GM23338 (cell line): ENCODE measurements around the gene KDM1A. TPM values are rescaled to one million over a fixed set of nuclear protein-coding genes. Genes with fewer than 3 reads are reported as not detected.

ENCODE experiments used
- ATAC-seq: fragments of 200-7000 bp; cut with Tn5 transposase; 3 replicates; pipeline ENCODE4 v1.9.1; 2020
- DNase-seq: peaks from one replicate; pipeline ENCODE4 v3.0.0-alpha.2; 2015; ENCODE audit warnings: low spot score
- H2AFZ ChIP-seq: fragments of 200-600 bp; sonication (generic); 2 replicates; pipeline ENCODE4 v1.8.0; 2016; ENCODE audit warnings: antibody characterized with exemption, mild to moderate bottlenecking, moderate library complexity
- H3F3A ChIP-seq: fragments of 200-600 bp; sonication (generic); replicated peaks from 2 replicates; pipeline ENCODE4 v1.8.0; 2017; ENCODE audit warnings: antibody characterized with exemption, mixed run types, low read depth
- H3K27ac ChIP-seq: fragments of 200-600 bp; sonication (generic); 2 replicates; pipeline ENCODE4 v1.6.1; 2016; ENCODE audit warnings: low read depth
- H3K27me3 ChIP-seq: fragments of 200-600 bp; sonication (generic); 2 replicates; pipeline ENCODE4 v1.8.0; 2016; ENCODE audit warnings: mild to moderate bottlenecking, mixed run types, moderate library complexity; ENCODE audit not compliant: insufficient read depth
- H3K36me3 ChIP-seq: fragments of 200-600 bp; sonication (generic); 2 replicates; pipeline ENCODE4 v1.8.0; 2016; ENCODE audit warnings: mild to moderate bottlenecking; ENCODE audit not compliant: insufficient read depth
- H3K4me1 ChIP-seq: fragments of 200-600 bp; sonication (generic); 2 replicates; pipeline ENCODE4 v1.8.0; 2016; ENCODE audit warnings: mild to moderate bottlenecking, moderate library complexity; ENCODE audit not compliant: insufficient read depth
- H3K4me2 ChIP-seq: fragments of 200-600 bp; sonication (generic); 2 replicates; pipeline ENCODE4 v1.7.1; 2017; ENCODE audit warnings: mixed run types
- H3K4me3 ChIP-seq: fragments of 200-600 bp; sonication (generic); 2 replicates; pipeline ENCODE4 v1.6.1; 2016; ENCODE audit warnings: mixed run types
- H3K79me2 ChIP-seq: fragments of 200-600 bp; sonication (generic); replicated peaks from 2 replicates; pipeline ENCODE4 v1.8.0; 2017; ENCODE audit warnings: mild to moderate bottlenecking; ENCODE audit not compliant: insufficient read depth
- H3K9me2 ChIP-seq: fragments of 200-600 bp; sonication (generic); 2 replicates; pipeline ENCODE4 v1.8.0; 2017; ENCODE audit not compliant: insufficient read depth
- H4K20me1 ChIP-seq: fragments of 200-600 bp; sonication (generic); replicated peaks from 2 replicates; pipeline ENCODE4 v1.8.0; 2017; ENCODE audit warnings: mild to moderate bottlenecking; ENCODE audit not compliant: insufficient read depth
- H3K27ac Mint-ChIP-seq: 2 replicates; pipeline ENCODE4 v1.8.0; 2020; ENCODE audit warnings: inconsistent platforms, mild to moderate bottlenecking, moderate library complexity, mixed read lengths
- H3K27me3 Mint-ChIP-seq: 3 replicates; pipeline ENCODE4 v1.8.0; 2022; ENCODE audit warnings: low read depth, mild to moderate bottlenecking, moderate library complexity, mixed read lengths, inconsistent platforms; ENCODE audit not compliant: insufficient read depth, poor library complexity
- H3K36me3 Mint-ChIP-seq: 3 replicates; pipeline ENCODE4 v1.8.0; 2021; ENCODE audit warnings: low read depth, mild to moderate bottlenecking, inconsistent platforms, moderate library complexity, mixed read lengths
- H3K4me1 Mint-ChIP-seq: 3 replicates; pipeline ENCODE4 v1.8.0; 2020; ENCODE audit warnings: mild to moderate bottlenecking, inconsistent platforms, mixed read lengths
- H3K4me3 Mint-ChIP-seq: 3 replicates; pipeline ENCODE4 v1.8.0; 2021; ENCODE audit warnings: moderate library complexity, mild to moderate bottlenecking, inconsistent platforms, mixed read lengths
- H3K9me3 Mint-ChIP-seq: 3 replicates; pipeline ENCODE4 v1.8.0; 2020; ENCODE audit warnings: moderate library complexity, mild to moderate bottlenecking, inconsistent platforms, mixed read lengths
- CREB1 ChIP-seq: fragments of 250-450 bp; sonication (Bioruptor Pico); IDR thresholded peaks from 2 replicates; pipeline ENCODE4 v1.5.0; 2020; ENCODE audit warnings: low read depth, mild to moderate bottlenecking, moderate library complexity
- CTCF ChIP-seq, 2 experiments: fragments of 200-600 bp in 1 of 2; sonication (generic) in 1 of 2; conservative IDR thresholded peaks; 2 replicates each; pipeline versions ENCODE4 v1.5.1 to v1.6.1; 2016 to 2017; ENCODE audit warnings: antibody characterized with exemption in 2 of 2, low read depth in 2 of 2, mild to moderate bottlenecking in 2 of 2, moderate library complexity in 1 of 2
- ETS1 ChIP-seq: IDR thresholded peaks from 2 replicates; pipeline ENCODE4 v1.6.1; 2016; ENCODE audit warnings: antibody characterized with exemption
- EZH2 ChIP-seq: fragments of 200-600 bp; sonication (generic); IDR thresholded peaks from one replicate; pipeline ENCODE4 v1.8.0; 2017; ENCODE audit warnings: antibody characterized with exemption, mild to moderate bottlenecking, low read depth; ENCODE audit not compliant: unreplicated experiment
- EZH2phosphoT487 ChIP-seq: fragments of 200-600 bp; sonication (generic); IDR thresholded peaks from one replicate; pipeline ENCODE4 v1.8.1; 2018; ENCODE audit warnings: antibody characterized with exemption; ENCODE audit not compliant: unreplicated experiment
- JUNB ChIP-seq: IDR thresholded peaks from one replicate; pipeline ENCODE4 v1.6.1; 2016; ENCODE audit warnings: antibody characterized with exemption; ENCODE audit not compliant: unreplicated experiment
- NANOG ChIP-seq: IDR thresholded peaks from 2 replicates; pipeline ENCODE4 v1.6.1; 2016; ENCODE audit warnings: antibody characterized with exemption, borderline replicate concordance
- POLR2AphosphoS5 ChIP-seq: IDR thresholded peaks from 2 replicates; pipeline ENCODE4 v1.6.1; 2016; ENCODE audit warnings: antibody characterized with exemption, low read depth
- STAT1 ChIP-seq: IDR thresholded peaks from one replicate; pipeline ENCODE4 v1.6.1; 2016; ENCODE audit warnings: antibody characterized with exemption; ENCODE audit not compliant: unreplicated experiment
- ZNF114 ChIP-seq: fragments of 250-450 bp; sonication (Bioruptor Pico); IDR thresholded peaks from 2 replicates; pipeline ENCODE4 v1.5.0; 2020; ENCODE audit warnings: mild to moderate bottlenecking, moderate library complexity
- ZNF331 ChIP-seq: fragments of 250-450 bp; sonication (Bioruptor Pico); IDR thresholded peaks from 2 replicates; pipeline ENCODE4 v1.5.0; 2020; ENCODE audit warnings: low read depth, mild to moderate bottlenecking, moderate library complexity
- ZNF462 ChIP-seq: fragments of 250-450 bp; sonication (Bioruptor Pico); IDR thresholded peaks from 2 replicates; pipeline ENCODE4 v1.5.0; 2020; ENCODE audit warnings: mild to moderate bottlenecking, moderate library complexity
- polyA plus RNA-seq: library from polyadenylated mRNA; unstranded; fragments of >200 nt; fragmentation: Nextera tagmentation; extraction: Ambion mirVana; gene quantifications from 2 replicates; pipeline ENCODE4 v1.2.1, GENCODE V29; 2016
- total RNA-seq: library from RNA; depleted of rRNA; stranded (reverse); fragments of >200 nt; shearing (Covaris generic); gene quantifications from 2 replicates; pipeline ENCODE4 v1.2.3, GENCODE V29; 2014
- TF ChIP-seq, protein P1 (sequence below): IDR thresholded peaks from one replicate; pipeline ENCODE4 v1.6.1; 2018; ENCODE audit warnings: antibody characterized with exemption; ENCODE audit not compliant: unreplicated experiment

Gene KDM1A
- total and polyA plus RNA-seq, 2 experiments from 2014 or later, result 86.4 to 252 TPM

DNA sequence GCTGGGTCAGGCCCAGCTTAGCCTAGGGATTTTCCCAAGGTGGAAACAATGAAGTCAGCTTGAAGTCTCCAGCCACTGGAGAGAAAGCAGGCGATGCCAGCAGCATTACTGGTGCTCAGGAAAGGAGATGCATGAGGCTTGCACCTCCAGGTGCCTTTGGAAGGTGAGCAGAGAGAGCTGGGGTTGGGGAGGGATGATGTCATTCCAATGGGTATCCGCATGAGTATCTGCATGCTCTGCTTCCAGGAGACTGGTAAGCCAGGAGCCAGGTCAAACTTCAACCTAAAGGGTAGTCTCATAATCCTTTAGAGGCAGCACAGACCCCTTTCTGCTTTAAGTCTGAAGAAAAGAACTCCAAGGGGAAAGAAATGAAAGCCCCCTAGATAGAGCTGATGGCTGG, 68.8 kb downstream of the KDM1A start:
- peaks cover 10% of the 10 kb centered on the region for H3F3A ChIP-seq
- Mint-ChIP-seq H3K27ac (no peak overlapping the region), H3K4me3 (no peak overlapping the region), H3K9me3 (no peaks in the 10 kb centered on the region), H3K27me3 (peaks cover 2% of the 10 kb centered on the region), H3K36me3 (peaks cover 87% of the 10 kb centered on the region), H3K4me1 (no peaks in the 10 kb centered on the region)
- H4K20me1 ChIP-seq, result peaks cover 28% of the 10 kb centered on the region; the same call in 1 of the 2 replicates
- no peak for TF ChIP-seq CTCF (conservative IDR thresholded peaks at IDR 0.05; ENCODE audit: low read depth in 2 of 2)
- no peak for TF ChIP-seq EZH2phosphoT487
- TF ChIP-seq JUNB, result no peak
- no peak for TF ChIP-seq CREB1
- no peak for TF ChIP-seq ZNF114
- no peak for TF ChIP-seq POLR2AphosphoS5
- no peak for TF ChIP-seq ETS1
- no peak for TF ChIP-seq STAT1
- TF ChIP-seq ZNF331 (CRISPR knock-in tag), result no peak
- no peak for TF ChIP-seq NANOG
- TF ChIP-seq, protein P1, sequence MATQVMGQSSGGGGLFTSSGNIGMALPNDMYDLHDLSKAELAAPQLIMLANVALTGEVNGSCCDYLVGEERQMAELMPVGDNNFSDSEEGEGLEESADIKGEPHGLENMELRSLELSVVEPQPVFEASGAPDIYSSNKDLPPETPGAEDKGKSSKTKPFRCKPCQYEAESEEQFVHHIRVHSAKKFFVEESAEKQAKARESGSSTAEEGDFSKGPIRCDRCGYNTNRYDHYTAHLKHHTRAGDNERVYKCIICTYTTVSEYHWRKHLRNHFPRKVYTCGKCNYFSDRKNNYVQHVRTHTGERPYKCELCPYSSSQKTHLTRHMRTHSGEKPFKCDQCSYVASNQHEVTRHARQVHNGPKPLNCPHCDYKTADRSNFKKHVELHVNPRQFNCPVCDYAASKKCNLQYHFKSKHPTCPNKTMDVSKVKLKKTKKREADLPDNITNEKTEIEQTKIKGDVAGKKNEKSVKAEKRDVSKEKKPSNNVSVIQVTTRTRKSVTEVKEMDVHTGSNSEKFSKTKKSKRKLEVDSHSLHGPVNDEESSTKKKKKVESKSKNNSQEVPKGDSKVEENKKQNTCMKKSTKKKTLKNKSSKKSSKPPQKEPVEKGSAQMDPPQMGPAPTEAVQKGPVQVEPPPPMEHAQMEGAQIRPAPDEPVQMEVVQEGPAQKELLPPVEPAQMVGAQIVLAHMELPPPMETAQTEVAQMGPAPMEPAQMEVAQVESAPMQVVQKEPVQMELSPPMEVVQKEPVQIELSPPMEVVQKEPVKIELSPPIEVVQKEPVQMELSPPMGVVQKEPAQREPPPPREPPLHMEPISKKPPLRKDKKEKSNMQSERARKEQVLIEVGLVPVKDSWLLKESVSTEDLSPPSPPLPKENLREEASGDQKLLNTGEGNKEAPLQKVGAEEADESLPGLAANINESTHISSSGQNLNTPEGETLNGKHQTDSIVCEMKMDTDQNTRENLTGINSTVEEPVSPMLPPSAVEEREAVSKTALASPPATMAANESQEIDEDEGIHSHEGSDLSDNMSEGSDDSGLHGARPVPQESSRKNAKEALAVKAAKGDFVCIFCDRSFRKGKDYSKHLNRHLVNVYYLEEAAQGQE, result no peak
- no peak for TF ChIP-seq EZH2
- TF ChIP-seq ZNF462 (CRISPR knock-in tag), result no peak
- peaks cover 27% of the 10 kb centered on the region for H3K36me3 ChIP-seq
- no peaks in the 10 kb centered on the region for H3K4me1 ChIP-seq
- 0 out of 2 replicates have a peak, but pooled peaks cover 4% of the 10 kb centered on the region for H3K79me2 ChIP-seq
- H3K27me3 ChIP-seq, result no peaks in the 10 kb centered on the region
- no peak for ATAC-seq
- no peak for DNase-seq
- H2AFZ ChIP-seq, result no peak overlapping the region
- no peak overlapping the region for H3K27ac ChIP-seq
- no peak overlapping the region for H3K4me3 ChIP-seq
- no peak overlapping the region for H3K4me2 ChIP-seq
- H3K9me2 ChIP-seq, result no peaks in the 10 kb centered on the region
